ENCODE measurements around the gene IL37.
A peak's percentile ranks its signal among the peaks of the same experiment; 100 is the strongest.
"Not testable (repeated sequence)": the region's sequence is repeated elsewhere in the genome, so short reads cannot be mapped to it uniquely, and the experiment has no call there.

IL37 gene

DNA sequence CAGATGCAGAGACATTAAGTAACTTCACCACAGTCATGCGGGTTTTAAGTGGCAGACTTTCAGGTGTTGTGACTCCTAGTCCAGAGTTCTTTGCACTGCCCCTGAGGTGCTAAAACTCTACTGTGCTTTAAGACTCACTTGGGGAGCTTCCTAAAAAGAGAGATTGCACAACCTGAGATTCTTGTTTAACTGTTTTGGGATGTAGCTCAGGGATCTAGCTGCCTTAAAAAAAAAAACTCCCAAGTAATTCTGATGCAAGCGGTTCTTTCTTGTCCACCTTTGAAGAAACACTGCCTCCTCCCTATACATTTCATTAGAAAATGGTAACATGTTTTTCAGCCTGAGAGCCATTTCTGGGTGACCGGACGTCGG lies 13.0 kb downstream of the IL37 start:
- no peak for DNase-seq

GRCh38 chr2:112924360-112924759 lies 13.4 kb downstream of the IL37 start:
- no peak for DNase-seq

GRCh38 chr2:112924821-112925220 lies 13.9 kb downstream of the IL37 start:
- no peak for DNase-seq

DNA sequence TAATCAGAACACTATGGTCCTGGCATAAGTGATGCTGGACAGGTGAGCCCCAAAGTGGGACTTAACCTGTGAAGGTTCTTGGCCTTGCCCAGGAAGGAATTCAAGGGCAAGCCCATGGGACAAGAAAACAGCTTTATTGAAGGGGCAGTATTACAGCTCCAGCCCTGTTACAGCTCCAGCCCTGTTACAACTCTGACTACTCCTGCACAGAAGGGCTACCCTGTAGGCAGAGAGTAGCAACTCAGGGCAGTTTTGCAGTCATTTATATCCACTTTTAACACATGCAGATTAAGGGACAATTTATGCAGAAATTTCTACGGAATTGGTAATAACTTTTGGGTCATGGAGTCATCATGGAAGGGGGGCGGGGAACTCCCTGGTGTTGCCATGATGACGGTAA lies 15.7 kb downstream of the IL37 start:
- no peak for DNase-seq

- no peak for DNase-seq
Measured at GRCh38 chr2:112927745-112928144, 16.8 kb downstream of the IL37 start.

- DNase-seq = no peak
Measured at GRCh38 chr2:112933261-112933660, 22.3 kb downstream of the IL37 start.

DNA sequence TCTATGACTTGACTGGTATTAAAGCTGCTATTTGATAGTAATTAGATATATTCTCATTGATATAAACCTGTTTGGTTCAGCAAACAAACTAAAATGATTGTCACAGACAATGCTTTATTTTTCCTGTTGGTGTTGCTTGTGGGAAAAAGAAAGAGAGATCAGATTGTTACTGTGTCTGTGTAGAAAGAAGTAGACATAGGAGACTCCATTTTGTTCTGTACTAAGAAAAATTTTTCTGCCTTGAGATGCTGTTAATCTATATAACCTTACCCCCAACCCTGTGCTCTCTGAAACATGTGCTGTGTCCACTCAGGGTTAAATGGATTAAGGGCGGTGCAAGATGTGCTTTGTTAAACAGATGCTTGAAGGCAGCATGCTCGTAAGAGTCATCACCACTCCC lies 23.2 kb downstream of the IL37 start:
- DNase-seq = not testable (repeated sequence)

- DNase-seq = no peak
Measured at GRCh38 chr2:112936927-112937232, 25.9 kb downstream of the IL37 start.

GRCh38 chr2:112938904-112939303 lies 27.9 kb downstream of the IL37 start:
- DNase-seq = no peak

- no peak for DNase-seq
Measured at GRCh38 chr2:112939425-112939824, 28.5 kb downstream of the IL37 start.

GRCh38 chr2:112940859-112941625 lies 30.1 kb downstream of the IL37 start:
- no peak for DNase-seq

- DNase-seq = peak; percentile 18
Measured at GRCh38 chr2:112941753-112942653, 31.0 kb downstream of the IL37 start.

GRCh38 chr2:112942654-112943002 lies 31.7 kb downstream of the IL37 start:
- DNase-seq = no peak

- DNase-seq = no peak
Measured at GRCh38 chr2:112944971-112945370, 34.0 kb downstream of the IL37 start.

DNA sequence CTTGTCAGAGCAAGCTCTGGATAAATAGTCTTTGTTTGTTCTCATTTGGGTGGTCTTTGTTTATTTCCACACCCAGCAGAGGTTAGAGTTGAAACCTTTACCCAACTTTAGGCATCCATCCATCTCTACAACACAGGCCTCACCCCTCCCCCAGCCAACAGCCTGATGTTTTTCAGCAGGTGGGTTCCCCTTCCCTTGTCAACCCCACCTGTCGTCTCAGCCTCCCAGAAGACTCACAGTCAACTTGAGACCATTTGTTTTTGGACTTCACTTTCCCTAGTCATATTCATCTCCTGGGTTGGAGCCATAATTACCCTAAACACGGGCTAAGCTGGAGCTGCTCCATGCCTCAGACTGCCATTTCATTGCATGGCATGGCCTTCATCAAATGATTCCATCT lies 35.1 kb downstream of the IL37 start:
- no peak for DNase-seq

- DNase-seq = no peak
Measured at GRCh38 chr2:112947374-112947773, 36.4 kb downstream of the IL37 start.

DNA sequence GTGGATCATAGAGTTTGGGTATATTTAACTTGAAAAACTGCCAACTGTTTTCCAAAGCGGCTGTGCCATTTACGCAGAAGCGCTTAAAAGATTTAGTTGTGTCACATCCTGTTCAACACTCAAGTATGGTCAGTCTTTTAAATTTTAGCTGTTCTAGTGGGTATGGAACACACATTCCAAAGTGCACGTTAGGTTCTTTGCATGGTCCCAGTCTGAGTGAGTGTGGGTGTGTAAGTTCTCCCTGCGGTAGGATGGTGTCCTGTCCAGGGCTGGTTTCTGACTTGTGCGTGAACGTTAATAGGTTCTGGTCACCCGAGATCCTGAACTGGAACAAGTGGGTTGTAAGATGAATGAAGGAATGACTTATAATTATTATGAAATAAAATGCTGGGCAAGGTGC lies 38.5 kb downstream of the IL37 start:
- DNase-seq = no peak

DNA sequence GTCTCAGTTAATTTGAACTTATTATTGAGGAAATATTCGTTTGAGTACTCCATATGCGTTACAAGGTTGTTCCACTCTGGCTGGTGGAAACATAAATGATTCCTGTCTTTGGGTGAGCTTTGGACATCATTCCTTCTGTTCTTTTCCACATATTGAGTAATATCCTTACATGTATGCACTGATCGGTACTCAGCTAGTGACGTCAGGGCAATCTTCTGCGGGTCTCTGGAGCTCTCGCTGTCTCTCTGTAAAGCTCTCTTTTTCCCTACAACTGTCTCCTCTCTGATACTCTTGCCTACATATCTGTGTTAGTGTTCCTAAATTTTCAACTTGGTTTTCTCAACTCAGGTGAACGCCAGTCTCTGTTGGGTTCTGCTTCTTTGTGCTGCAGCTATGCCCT lies 43.4 kb downstream of the IL37 start:
- no peak for DNase-seq

GRCh38 chr2:112957511-112957910 lies 46.5 kb downstream of the IL37 start:
- no peak for DNase-seq

GRCh38 chr2:112958428-112959108 lies 47.6 kb downstream of the IL37 start:
- no peak for DNase-seq

DNA sequence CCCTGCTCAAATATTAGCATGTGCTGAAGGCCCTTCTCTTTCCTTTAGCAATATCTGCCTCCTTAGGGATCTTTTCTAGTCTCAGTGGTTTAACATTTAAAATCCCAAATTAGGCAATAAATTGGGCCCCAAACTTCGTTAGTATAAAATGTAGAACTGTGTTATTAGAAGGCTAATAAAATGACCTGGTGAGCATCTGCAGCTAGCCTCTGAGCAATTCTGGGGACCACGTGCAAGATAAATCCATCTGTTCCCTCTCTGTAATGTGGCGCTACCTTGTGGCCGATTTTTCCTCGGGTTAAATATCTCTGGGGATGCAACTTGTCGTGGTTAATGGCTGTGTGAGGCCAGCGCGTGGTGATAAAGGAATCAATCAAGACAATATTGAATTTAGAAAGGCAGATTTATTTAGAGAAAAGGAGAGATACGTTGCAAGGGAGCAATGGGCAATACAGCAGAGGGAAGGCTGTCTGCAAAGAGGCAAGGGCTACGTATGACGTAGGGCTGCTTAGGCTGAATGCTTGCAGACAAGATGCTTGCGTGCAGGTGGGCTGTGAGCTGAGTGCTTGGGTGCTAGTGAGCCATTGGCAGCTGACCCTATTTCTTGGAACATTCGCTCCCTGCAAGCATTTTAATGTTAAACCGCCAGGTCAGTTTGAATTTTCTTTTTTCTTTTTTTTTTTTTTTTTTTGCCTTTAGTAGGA lies 48.3 kb downstream of the IL37 start:
- no peak for DNase-seq

DNA sequence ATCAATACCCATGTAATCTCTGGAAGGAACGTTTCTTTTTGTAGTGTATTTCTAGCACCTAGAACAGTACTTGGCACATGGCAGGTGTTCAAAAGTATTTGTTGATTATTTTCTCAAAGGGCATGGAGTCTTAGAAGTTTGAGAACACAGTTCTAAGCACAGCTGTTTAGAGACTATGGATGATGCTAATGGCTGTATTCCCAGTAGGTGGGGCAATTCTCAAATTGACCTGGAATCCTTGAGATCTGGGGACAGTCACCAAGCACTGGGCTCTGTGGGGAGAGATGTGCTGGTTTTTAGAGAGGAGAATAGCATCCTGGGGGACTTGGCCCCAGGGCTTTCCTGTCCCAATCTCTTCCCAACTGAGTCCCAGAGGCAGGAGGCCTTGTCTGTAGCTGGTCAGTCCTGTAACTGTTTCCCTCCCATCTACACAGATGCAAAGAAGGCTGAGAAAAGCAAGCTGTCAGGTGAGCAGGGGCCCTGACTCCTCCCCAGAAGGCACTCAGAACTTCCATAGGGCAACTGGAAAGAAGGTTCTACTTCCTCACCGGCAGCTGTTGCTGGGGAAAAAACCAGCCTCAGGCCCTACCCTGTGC lies 49.4 kb downstream of the IL37 start:
- no peak for DNase-seq
